ENCODE results near the gene FLNC.

The FLNC gene

DNA sequence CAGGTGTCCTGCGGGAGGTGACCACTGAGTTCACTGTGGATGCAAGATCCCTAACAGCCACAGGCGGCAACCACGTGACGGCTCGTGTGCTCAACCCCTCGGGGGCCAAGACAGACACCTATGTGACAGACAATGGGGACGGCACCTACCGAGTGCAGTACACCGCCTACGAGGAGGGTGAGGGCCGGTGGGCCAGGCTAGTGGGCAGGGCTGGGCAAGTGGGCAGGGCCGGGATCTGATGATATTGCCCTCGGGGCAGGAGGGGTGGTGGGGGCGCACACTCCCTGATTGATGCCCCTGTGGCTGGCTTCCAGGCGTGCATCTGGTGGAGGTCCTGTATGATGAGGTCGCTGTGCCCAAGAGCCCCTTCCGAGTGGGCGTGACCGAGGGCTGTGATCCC, 15.8 kb downstream of the FLNC start:
- DNase-seq (ENCODE audit: low read depth in 2 of 2): no peak

DNA sequence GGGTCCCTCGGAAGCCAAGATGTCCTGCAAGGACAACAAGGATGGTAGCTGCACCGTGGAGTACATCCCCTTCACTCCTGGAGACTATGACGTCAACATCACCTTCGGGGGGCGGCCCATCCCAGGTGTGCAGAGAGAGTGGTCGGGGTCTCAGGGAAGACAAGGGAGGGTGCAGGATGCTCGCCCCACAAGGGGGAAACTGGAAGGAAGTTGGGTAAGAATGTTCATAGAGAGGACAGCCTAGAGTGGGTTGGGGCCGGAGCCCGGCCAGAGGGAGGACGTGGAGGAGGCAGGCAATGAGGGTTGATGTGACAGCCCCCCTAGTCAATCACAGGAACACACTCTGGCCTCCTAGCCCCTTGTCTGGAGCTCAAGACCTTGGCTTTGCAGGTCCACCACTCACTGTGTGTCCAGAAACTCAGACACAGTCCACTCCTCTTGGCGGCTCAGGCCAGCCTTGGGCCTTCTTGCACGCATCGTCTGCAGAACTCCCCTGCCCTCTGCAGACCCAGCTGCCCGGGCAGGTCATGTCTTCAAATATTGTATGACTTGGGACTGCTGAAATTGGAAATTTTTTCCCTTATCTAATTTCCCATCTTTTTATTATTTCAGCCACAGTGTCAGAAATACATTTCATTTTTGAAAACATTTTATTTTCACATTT, 16.7 kb downstream of the FLNC start:
- no peak for DNase-seq (ENCODE audit: low read depth in 2 of 2)

DNA sequence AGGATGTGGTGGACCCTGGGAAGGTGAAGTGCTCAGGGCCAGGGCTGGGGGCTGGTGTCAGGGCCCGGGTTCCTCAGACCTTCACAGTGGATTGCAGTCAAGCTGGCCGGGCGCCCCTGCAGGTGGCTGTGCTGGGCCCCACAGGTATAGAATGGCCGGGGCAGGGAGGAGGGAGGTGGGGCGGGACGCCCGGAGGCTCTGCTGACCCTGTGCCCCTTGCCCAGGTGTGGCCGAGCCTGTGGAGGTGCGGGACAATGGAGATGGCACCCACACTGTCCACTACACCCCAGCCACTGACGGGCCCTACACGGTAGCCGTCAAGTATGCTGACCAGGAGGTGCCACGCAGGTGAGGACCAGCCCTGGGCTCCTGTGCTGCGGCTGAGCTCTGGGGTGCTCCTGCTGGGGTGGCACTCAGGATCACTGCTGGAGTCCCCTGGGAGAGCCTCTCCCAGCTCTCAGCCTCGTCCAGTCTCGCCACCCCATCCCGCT, 17.6 kb downstream of the FLNC start:
- no peak for DNase-seq (ENCODE audit: low read depth in 2 of 2)

DNA sequence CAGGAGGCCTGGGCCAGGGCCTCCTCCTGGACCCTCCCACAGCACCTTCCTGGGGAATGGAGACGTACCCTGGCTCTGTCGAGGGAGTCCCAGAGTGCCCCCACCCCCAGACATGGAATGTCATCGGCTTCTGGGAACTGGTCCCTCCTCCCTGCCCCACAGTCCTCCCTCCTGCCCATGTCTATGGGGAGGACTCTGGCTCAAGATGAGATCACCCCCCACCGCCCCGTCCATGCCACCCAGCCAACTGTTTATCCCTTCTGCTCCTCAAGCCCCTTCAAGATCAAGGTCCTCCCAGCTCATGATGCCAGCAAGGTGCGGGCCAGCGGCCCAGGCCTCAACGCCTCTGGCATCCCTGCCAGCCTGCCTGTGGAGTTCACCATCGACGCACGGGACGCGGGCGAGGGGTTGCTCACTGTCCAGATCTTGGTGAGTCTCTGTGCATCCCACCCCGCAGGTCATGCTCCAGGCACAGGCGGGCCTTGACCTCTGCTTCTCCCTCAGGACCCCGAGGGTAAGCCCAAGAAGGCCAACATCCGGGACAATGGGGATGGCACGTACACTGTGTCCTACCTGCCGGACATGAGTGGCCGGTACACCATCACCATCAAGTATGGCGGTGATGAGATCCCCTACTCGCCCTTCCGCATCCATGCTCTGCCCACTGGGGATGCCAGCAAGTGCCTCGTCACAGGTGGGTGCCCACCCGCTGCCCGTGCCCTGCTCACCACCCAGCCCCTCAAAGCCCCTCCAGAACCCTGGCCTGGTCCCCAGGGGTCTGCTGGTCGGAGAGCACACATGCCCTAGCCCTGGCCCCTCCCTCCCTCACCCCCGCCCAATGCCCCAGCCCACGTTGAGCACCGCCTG, 18.3 kb downstream of the FLNC start:
- no peak for DNase-seq (ENCODE audit: low read depth in 2 of 2)

DNA sequence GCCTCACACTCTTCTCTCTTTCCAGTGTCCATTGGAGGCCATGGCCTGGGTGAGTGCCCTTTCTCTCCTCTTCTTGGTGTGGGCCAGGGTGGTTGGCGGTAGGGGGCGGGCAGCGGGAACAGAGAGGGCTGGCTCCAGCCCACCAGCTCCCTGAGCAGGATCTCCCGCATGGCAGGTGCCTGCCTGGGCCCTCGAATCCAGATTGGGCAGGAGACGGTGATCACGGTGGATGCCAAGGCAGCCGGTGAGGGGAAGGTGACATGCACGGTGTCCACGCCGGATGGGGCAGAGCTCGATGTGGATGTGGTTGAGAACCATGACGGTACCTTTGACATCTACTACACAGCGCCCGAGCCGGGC, 18.9 kb downstream of the FLNC start:
- DNase-seq (ENCODE audit: low read depth in 2 of 2): no peak

DNA sequence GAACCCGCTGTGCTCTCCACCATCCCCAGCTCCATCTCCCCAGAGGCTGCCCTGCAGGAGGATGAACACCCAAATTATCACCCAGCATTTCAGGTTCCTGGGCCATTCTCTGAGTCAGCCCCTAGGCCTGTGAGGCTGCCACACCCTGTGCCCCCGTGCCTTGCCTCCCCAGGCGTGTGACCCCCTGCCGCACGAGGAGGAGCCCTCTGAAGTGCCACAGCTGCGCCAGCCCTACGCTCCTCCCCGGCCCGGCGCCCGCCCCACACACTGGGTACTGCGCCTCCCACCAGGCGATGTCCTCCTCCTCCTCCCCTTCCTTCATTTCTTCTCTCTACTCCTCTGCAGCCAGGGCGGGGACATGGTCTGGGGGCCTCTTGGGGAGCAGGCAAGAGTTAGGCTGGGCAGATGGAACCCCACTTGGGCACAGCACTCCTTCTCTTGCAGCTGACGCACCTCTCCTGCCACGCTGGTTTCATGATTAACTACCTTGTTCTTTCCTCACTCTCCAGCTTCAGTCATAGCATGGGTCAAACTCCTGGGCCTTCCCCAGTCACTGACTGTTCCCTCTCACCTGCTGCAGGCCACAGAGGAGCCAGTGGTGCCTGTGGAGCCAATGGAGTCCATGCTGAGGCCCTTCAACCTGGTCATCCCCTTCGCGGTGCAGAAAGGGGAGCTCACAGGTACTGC, 19.7 kb downstream of the FLNC start:
- DNase-seq (ENCODE audit: low read depth in 2 of 2): no peak

DNA sequence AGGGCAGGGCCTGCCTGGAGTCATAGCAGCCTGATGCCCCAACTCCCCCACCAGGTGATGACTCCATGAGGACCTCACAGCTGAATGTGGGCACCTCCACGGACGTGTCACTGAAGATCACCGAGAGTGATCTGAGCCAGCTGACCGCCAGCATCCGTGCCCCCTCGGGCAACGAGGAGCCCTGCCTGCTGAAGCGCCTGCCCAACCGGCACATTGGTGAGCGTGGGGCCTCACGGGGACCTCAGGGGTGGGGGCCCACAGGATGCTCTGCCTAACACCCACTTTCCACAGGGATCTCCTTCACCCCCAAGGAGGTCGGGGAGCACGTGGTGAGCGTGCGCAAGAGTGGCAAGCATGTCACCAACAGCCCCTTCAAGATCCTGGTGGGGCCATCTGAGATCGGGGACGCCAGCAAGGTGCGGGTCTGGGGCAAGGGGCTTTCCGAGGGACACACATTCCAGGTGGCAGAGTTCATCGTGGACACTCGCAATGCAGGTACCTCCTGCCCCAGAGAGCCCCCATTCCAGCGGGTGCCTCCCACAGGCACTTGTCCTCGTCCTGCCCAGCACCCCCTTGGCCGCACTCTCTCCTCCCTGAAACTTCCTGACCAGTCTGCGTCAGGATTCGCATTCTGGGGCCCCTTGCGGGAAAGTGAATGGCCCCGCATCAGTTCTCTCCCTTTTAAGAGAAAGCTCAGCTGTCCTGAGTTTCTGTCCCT, 22.5 kb downstream of the FLNC start:
- DNase-seq (ENCODE audit: low read depth in 2 of 2): no peak

DNA sequence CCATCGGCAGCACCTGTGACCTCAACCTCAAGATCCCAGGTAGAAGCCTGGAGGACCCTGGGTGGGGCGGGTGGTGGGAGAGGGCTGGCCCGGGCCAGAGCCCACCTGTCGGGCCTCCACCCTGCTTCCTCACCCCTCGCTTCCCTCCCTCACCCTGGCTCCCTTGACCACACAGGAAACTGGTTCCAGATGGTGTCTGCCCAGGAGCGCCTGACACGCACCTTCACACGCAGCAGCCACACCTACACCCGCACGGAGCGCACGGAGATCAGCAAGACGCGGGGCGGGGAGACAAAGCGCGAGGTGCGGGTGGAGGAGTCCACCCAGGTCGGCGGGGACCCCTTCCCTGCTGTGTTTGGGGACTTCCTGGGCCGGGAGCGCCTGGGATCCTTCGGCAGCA, 23.6 kb downstream of the FLNC start:
- DNase-seq (ENCODE audit: low read depth in 2 of 2): no peak

DNA sequence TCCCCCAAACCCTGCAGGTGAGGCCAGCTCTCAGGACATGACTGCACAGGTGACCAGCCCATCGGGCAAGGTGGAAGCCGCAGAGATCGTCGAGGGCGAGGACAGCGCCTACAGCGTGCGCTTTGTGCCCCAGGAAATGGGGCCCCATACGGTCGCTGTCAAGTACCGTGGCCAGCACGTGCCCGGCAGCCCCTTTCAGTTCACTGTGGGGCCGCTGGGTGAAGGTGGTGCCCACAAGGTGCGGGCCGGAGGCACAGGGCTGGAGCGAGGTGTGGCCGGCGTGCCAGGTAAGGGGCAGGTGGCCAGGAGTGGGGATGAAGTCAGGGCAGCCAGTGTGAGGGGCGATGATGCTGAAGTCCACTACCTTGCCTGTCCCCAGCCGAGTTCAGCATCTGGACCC, 24.2 kb downstream of the FLNC start:
- no peak for DNase-seq (ENCODE audit: low read depth in 2 of 2)

DNA sequence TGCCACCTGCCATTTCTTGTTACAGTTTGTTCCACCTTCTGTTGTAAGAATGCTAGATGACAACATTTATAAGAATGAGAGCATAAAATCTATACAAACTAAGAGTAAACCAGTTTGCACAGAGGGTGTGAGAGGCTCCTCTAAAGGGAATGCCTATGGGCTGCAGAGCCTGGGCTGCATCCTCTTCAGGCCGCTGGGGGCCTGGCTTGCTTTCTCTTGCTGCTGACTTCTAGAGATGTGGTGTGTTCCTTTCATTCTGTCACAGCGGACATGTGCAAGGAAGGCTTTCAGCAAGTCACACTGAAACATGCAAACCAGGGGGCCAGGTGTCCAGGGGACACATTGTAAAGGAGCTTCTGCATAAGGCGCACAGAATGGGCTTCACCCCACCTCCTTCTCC, 25.4 kb downstream of the FLNC start:
- DNase-seq (ENCODE audit: low read depth in 2 of 2): no peak

DNA sequence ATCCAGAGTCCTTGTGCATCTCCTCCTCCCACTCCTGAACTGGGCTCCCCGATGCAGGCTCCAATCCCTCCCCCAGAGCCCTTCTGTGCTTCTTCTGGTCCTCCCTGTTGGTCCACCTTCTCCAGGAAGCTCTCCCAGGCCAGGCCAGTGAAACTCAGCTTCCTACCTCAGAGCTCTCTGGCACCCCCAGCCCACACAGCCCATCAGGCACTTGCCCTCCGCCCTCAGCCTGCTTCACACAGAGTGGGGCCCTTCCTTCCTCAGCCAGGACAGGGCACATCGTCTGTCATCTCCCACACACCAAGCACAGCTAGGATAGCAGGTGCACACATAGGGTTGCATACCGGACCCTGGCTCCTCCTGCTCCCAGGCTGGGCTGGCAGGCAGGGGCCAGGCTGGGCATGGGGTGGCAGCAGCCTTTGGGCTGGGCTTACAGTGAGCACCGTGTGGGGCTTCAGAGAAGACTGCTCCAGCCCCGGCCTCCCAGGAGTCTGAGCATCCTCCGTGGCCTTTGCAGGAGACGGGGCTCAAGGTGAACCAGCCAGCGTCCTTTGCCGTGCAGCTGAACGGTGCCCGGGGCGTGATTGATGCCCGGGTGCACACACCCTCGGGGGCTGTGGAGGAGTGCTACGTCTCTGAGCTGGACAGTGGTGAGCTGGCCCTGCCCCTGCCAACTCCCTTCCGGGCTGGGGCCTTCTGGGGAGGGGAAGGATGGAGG, 26.0 kb downstream of the FLNC start:
- DNase-seq (ENCODE audit: low read depth in 2 of 2): no peak

DNA sequence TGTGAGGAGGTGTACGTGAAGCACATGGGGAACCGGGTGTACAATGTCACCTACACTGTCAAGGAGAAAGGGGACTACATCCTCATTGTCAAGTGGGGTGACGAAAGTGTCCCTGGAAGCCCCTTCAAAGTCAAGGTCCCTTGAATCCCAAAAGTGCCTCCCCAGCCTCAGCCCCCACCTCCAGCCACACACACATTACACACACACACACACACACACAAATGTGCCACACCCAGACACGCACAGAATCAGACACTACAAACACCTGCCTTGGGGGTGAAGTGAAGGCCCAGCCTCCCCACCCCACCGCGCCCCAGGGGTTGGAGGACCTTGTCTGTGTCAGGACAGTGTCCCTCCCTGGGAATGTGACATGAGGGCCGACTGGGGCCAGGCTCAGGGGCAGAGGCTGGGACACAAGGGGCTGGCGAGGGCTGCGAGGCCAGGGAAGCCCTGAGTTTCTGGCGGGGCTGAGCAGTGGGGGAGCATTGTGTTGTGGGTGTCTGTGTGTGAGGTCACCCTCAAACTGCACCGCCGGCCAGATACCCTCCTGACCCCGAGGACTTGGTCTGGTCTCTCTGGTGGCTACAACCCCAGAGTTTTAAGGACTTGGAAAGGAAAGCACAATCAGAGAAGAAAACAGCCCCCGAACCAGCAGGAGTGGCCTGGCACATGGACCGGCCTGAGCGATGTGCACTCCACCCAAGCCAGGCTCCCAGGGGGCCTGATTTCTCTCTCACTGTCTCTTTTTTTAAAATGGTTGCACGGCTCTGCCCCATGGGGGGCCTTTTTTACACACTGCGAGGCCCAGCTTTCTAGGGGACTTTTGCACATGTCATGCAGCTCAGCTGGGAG, 28.4 kb downstream of the FLNC start:
- DNase-seq (ENCODE audit: low read depth in 2 of 2): no peak

DNA sequence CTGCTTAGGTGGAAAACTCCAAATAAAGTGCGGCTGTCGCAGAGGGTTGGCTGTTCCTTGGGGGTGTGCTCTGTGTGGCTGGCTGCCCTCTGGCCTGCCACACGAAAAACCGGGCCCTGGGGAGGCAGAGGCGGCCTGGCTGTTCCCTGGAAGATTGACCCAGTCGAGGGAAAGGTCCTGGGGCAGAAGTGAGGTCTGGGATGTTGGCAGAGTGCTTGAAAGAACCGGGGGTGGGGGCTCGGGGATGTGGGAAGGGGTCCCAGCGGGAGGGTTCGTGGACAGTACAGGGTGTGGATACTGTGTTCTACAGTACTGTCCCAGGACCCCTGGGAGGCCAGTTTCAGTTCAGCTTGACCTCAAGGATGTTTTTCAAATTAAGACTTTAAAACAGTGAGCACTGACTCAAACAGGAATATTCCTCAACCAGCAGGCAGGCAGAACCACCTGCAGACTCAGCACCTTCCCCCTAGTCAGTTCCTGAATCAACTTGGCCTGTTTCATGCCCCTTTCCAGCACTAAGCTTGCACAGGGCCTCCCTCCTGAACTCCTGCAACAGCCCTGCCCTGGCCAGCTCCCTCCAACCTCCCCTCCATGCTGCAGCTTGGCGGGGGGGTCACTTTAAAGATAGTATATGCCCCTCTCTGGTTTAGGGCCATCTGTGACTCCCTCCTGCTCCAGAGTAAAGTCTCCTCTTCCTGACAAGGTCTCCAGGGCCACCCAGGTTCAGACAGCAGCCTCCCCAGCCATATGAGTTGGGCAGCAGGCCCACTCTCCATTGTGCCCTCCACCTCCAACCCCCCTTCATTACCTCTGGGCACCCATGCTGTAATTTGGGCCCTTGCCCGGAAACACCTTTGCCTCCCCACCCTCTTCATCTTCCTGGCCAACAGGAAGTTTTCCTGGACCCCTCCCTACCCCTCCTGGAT, 29.3 kb downstream of the FLNC start:
- DNase-seq (ENCODE audit: low read depth in 2 of 2): no peak

DNA sequence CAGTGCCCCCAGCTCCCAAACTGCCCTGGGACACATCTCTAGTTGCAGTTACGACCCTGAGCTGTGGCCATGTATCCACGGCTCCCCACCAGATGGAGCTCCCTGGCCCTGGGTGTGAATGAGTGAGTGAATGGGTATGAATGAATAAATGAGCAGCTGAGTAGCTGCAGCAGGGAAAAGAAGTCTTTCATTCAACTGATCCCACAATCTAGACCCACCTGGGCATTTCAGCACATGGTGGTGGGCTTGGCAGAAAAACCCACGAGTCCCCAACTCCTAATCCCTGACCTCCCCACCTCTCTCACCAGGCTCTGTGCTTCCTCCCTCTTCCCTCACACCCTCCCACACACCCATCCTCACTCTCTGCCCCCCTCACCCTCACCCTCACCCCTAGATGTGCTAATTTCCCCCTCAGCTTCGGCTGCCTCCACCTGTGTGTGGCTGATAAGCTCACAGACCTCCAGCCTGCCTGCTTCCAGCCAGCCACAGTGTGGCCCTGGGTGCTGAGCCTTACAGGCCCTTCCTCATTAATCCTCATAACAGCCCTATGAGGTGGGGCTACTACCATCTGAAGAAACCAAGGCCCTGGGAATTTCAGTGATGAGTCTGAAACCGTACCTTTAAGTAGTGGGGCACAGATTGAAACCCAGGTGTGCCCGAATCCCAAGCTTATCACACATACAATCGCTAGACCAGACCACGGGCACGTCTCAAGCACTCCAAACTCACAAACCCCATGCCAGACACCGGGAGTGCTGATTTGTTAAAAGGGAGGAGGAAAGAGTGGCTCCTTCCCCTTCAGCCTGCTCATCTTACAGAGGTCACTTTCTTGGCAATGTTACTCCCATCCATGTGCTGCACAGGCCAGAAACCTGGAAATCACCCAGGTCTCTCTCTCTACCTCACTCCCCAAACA, 30.2 kb downstream of the FLNC start:
- DNase-seq (ENCODE audit: low read depth in 2 of 2): no peak

DNA sequence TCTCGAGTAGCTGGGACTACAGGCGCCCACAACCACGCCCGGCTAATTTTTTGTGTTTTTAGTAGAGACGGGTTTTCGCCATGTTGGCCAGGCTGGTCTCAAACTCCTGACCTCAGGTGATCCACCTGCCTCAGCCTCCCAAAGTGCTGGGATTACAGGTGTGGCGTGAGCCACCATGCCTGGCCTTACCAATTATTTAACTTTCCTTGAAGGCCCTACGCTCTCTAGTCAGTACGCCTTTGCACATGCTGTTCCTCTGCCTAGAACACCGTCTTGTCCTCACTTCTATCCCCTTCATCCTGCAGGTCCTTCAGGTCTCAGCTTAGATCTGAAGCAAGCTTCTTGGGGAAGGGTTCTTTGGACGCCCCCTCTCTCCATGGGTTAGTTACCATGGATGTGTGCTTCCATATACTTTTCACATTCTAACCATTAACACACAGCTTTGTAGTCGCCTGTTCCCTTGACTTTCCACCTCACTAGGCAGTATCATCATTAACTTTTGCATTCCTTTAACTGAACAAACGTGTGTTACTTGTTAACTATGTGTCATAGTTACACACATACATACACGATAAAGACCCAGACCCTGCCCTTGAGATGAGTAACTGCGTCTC, 31.9 kb downstream of the FLNC start:
- no peak for DNase-seq (ENCODE audit: low read depth in 2 of 2)

DNA sequence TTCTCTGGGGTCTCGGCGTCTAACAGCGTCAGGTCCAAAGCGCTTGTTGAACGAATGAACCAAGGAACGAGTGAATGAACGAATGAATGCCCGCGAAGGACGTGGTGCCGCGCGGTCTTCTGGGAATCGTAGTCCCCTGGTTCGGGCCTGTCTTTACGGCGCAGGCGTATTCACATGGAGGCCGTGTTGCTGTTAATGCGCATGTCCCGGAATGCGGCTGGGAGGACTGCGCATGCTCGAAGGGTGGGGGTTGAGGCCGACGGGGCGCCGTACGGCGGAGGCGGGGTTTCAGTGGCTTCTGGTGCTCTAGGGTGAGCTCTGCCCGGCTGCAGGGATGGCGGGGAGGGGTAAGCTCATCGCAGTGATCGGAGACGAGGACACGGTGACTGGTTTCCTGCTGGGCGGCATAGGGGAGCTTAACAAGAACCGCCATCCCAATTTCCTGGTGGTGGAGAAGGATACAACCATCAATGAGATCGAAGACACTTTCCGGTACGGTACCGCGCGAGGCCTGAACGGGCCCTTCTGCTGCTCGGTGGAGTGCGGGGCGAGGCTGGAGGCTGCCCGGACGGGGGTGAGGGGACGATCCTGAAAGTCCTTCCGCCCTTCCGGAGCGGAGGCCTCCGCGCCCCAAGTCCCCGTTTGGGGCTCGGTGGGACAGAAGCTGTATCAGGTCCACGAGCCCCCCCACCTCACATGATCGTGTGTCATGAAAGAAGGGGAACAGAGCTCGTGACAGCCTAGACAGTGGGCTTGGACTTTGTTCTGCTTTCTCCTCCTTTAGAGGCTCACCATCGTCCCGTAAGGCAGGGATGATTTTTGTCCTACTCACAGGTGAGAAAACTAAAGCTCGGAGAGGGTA, 32.6 kb downstream of the FLNC start, which contains the start of gene ATP6V1F:
Gene ATP6V1F, plus strand, starts transcription at position 286 of the 862 bp plus-strand sequence. Its CDS starts 49 bp downstream, at position 335.
- DNase-seq (ENCODE audit: low read depth in 2 of 2): peak; percentile 96 to 98

Data from activated CD8-positive, alpha-beta memory T cell treated with anti-CD3 and anti-CD28 coated beads for 4 hours (primary cell).